Cardiac septum (tissue), 1 donor: ENCODE measurements around the gene KRTAP17-1. TPM values are rescaled to one million over a fixed set of nuclear protein-coding genes. Genes with fewer than 3 reads are reported as not detected.
"Not testable (repeated sequence)": the region's sequence is repeated elsewhere in the genome, so short reads cannot be mapped to it uniquely, and the experiment has no call there.

Source experiments
- DNase-seq: peaks from one replicate; pipeline ENCODE4 v3.0.0-alpha.2; 2020; ENCODE audit warnings: low spot score
- intact Hi-C: fragments of 100-400 bp; cut with DNase I; formaldehyde crosslinking; loops from one replicate; pipeline ENCODE4 v1.14.0; 2022
- long read RNA-seq: library from polyadenylated mRNA; unstranded; transcript quantifications from one replicate; pipeline ENCODE4 v2.0.0, GENCODE V29; 2021
- total RNA-seq: library from RNA; stranded (reverse); fragmentation: NEBNext Ultra II Directional; extraction: Animal tissue kit (Norgen Biotek cat#: 25700); gene quantifications from one replicate; pipeline ENCODE4 v1.2.1, GENCODE V29; 2021
- donor health status: DM: no; HTN: no; CAD: no.

Gene KRTAP17-1
- not detected for total RNA-seq
- long read RNA-seq = 0 reads

DNA sequence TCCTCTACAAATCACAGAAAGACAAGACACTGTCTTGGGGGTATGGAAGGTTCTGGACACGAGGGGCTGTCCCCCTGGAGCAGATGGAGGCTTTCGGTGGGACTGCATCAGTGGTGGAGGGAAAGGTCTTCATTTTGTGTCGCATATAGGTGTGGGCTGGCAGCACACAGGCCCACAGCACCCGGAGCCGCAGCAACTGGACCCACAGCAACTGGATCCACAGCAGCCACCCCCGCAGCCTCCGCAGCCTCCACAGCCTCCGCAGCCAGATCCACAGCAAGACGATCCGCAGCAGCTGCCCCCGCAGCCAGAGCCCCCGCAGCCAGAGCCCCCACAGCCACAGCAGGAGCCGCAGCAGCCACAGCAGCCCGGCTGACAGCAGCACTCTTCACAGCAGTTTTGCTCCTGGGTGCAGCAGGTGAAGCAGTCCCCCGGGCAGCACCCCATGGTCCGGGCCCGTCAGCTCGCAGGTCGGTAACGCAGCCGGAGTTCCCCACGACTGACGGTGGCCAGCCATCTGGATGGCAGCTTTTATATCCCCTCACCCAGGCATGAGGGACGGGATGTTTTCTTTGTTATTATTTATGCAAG, at the start of gene KRTAP17-1:
TSS of gene KRTAP17-1 (minus strand) at position 507 of the 591 bp plus-strand sequence. CDS start at position 447, 60 bp downstream.
- no peak for DNase-seq
- intact Hi-C loops = no loop called here

- DNase-seq = no peak
- intact Hi-C loops = no loop called here
Observed at GRCh38 chr17:41363881-41364280, 48.4 kb upstream of the KRTAP17-1 start.

DNA sequence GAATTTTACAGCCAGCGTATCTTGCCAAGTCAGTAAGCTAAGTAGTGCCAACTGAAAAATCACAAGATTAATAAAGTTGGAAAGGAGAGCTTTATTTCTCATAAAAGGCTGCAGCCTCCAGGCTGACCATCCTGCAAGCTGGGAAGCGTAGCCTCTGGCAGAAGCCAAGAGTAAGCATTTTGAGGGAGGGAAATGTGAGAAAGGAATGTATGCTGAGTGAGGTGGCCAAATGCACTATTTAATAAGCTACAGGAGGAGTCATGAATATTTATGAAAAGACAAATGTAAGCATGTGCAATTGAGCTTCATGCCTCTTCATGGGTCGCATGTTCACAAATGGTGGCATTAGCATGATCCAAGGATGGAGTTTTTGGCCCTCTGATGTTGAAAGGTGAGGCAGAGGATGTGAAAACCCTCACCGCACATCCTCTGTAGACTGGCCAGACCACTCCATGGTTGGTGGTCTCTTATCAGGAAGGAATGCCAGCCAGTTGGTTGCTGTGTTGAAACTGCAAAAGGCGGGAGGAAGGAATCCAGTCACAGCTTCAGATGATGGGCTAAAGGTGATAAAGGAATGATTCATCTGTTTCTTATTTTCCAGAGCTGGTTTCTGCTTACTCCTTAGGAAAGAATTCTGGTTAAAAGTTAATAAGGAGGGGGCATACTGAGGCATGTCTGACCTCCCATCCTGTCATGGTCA, 44.9 kb upstream of the KRTAP17-1 start:
- intact Hi-C loops = no loop called here
- no peak for DNase-seq

DNA sequence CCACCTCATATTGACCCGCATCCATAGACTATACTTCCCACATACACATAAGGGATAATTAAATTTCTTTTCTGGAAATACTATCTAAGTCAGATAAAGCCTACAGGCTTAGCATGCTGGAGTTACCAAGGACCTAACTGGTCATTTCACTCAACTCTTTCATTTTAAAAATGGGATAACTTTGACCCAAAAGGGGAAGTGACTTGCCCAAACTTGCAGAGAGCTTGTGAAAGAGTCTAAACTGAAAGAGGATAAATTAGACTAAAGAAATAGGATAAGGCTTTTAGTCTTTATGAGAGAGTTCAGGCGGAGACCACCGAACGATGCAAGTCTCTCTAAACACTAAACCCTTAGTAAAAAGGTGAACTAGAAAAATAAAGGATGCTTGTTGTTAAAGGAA, 39.0 kb upstream of the KRTAP17-1 start:
- intact Hi-C loops = no loop called here
- no peak for DNase-seq

GRCh38 chr17:41352597-41353366, 37.3 kb upstream of the KRTAP17-1 start:
- intact Hi-C loops = no loop called here
- DNase-seq = no peak

GRCh38 chr17:41351177-41351576, 35.7 kb upstream of the KRTAP17-1 start:
- no peak for DNase-seq
- intact Hi-C loops = no loop called here

GRCh38 chr17:41350381-41350878, 34.9 kb upstream of the KRTAP17-1 start, which contains the start of gene KRT33A:
Gene KRT33A, minus strand, starts transcription at chr17:41350828. Its CDS starts 61 bp downstream, at chr17:41350767.
- DNase-seq, intact Hi-C loops: not testable (repeated sequence)

DNA sequence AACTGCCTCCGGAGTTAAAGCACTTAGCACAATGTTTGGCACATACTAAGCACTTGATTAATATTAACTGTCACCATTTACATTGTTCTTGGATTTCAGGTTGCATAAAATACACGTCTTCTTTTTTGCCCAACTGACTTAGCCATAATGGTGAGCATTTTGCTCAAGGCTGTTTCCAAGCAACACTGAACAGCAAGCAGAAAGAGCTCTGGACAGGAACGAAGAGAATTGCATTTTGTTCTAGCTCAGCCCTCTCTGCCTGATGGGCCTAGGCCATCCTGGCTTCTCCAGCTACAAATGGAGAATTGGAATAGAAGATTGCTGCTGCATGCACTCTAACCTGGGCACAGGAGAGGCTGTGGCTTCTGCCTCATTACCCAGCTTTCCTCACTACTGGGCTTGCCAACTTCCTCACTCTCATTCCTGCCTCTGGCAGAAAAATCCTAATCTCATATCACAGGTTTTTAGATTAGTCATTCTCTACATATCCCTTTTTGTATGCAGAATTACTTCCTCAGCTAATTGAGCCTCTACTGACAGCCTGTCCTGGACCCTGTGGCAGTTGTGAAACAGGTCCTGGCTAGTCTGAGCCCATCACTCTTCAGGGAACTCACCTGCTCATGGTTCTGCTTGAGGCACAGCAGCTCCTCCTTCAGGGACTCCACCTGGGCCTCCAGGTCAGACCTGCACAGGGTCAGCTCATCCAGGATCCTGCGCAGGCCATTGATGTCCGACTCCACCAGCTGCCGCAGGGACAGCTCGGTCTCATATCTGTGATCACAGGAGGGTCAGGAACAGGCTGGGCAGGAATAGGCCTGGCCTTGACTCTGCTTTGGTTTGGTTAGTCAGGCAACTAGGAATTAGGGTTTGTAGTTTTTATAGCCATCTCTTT, 32.6 kb upstream of the KRTAP17-1 start:
- intact Hi-C loops = no loop called here
- no peak for DNase-seq

- intact Hi-C loops, DNase-seq: not testable (repeated sequence)
Observed at GRCh38 chr17:41346421-41346820, 30.9 kb upstream of the KRTAP17-1 start.

- intact Hi-C loops = no loop called here
Observed at GRCh38 chr17:41345992-41346391, 30.5 kb upstream of the KRTAP17-1 start.

GRCh38 chr17:41343029-41343428, 27.5 kb upstream of the KRTAP17-1 start:
- intact Hi-C loops = no loop called here
- DNase-seq = no peak

More at GRCh38 chr17:41345992-41346391, 30.5 kb upstream of the KRTAP17-1 start:
- DNase-seq = no peak

- no peak for DNase-seq
- intact Hi-C loops = no loop called here
Observed at GRCh38 chr17:41340934-41341861, 25.7 kb upstream of the KRTAP17-1 start.

DNA sequence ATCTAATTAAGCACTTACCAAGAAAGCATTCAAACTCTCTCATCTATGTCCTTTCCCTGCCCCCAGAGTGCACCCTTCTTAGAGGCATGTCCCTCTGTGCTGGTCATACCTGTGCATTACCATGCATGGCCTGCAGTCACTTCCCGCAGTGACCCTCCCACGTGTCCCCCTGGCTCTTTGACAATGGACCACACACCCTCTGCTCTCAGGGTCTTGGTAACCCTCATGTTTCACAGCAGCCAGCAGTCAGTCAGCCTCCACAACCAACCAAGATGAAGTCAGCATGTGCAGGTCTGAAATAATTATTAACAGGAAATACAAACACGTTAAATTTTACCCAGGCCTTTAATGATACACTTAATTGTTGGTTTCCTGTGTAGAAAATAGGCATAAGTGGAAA, 25.0 kb upstream of the KRTAP17-1 start:
- intact Hi-C loops = no loop called here
- DNase-seq = no peak

DNA sequence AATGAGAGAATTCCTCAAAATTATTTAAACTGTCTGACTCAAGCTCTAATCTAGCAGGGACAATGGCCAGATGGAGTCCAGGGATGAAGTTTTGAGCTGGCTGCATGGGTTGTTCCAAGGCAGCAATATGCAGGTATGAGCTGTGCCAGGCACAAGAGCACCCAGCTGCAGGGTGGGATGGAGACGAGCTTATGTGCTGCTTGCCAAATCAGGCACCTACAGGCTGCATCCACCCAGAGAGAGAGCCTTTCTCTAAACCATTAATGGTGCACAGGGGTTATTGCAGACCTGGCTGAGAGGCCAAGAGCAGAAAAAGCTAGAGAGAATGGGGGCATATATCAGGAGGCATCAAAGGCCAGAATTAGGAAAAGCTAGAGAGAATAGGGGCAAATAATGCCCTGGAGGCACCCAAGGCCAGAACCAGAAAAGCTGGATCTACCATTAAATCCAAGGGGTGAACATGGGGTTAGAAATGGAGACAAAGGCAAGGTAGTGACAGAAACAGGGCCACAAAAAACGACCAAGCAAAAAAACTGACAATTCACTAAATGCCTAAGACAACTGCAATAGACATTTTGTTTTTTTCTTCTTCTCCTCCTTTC, 24.2 kb upstream of the KRTAP17-1 start:
- no peak for DNase-seq
- intact Hi-C loops = no loop called here

- intact Hi-C loops = no loop called here
- DNase-seq = no peak
Observed at GRCh38 chr17:41338961-41339485, 23.5 kb upstream of the KRTAP17-1 start.

GRCh38 chr17:41335747-41336146, 20.2 kb upstream of the KRTAP17-1 start:
- no peak for DNase-seq
- intact Hi-C loops = no loop called here

GRCh38 chr17:41334385-41335305, 19.1 kb upstream of the KRTAP17-1 start:
- DNase-seq = no peak
- intact Hi-C loops = no loop called here
